Effector memory CD8-positive, alpha-beta T cell (primary cell): ENCODE data around the gene ADGRG1.
A peak's percentile ranks its signal among the peaks of the same experiment; 100 is the strongest.
"Not testable (repeated sequence)": the region's sequence is repeated elsewhere in the genome, so short reads cannot be mapped to it uniquely, and the experiment has no call there.

Source experiments
- ATAC-seq: fragments of 150-1000 bp; cut with Tn5 transposase; replicated peaks from 2 replicates; pipeline ENCODE4 v1.10.0; 2021; ENCODE audit warnings: mild to moderate bottlenecking, moderate library complexity
- DNase-seq, 3 experiments: peaks; one replicate each; pipeline ENCODE4 v3.0.0; 2021
- H3K27ac Mint-ChIP-seq, 2 donors: one replicate each; pipeline ENCODE4 v1.8.0; 2022; ENCODE audit warnings: mild to moderate bottlenecking in 2 of 2, mixed read lengths in 2 of 2, moderate library complexity in 2 of 2
- H3K27me3 Mint-ChIP-seq, 2 donors: one replicate each; pipeline ENCODE4 v1.8.0; 2022; ENCODE audit warnings: mixed read lengths in 2 of 2
- H3K36me3 Mint-ChIP-seq: one replicate; pipeline ENCODE4 v1.8.0; 2022; ENCODE audit warnings: mild to moderate bottlenecking, moderate library complexity, mixed read lengths; ENCODE audit not compliant: insufficient read depth
- H3K4me1 Mint-ChIP-seq, 2 donors: one replicate each; pipeline ENCODE4 v1.8.0; 2022; ENCODE audit warnings: low read depth in 2 of 2, mixed read lengths in 2 of 2
- H3K4me3 Mint-ChIP-seq, 2 donors: one replicate each; pipeline ENCODE4 v1.8.0; 2022; ENCODE audit warnings: mild to moderate bottlenecking in 2 of 2, mixed read lengths in 2 of 2, moderate library complexity in 2 of 2
- H3K9me3 Mint-ChIP-seq, 2 donors: one replicate each; pipeline ENCODE4 v1.8.0; 2022; ENCODE audit warnings: mixed read lengths in 2 of 2

Gene ADGRG1

DNA sequence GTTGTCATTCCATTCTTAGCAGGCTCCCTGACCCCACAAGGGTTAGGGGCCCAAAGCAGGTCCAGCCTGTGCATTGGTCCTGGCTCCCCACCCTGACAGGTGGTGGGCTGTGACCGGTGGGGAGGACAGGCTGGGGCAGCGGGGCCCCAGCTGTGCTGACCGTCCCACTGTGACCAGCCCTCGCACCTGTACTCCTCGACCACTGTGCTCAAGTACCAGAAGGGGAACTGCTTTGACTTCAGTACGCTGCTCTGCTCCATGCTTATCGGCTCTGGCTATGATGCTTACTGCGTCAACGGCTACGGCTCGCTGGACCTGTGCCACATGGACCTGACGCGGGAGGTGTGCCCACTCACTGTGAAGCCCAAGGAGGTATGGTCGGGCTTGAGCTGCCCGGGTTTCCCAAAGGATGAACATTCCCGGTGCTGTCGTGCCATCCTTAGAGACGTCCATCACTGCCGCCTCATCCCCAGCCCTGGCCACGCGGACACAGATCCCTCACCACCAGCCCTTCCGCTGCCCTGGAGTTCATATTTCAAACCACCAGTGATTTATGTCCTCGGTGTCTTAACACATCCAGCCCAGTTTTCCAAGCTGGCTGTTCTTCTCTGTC lies 73.4 kb downstream of the ADGRG1 start:
- peaks cover 4 to 6% of the 10 kb centered on the region in 2 donors for H3K27me3 Mint-ChIP-seq
- H3K4me1 Mint-ChIP-seq = peaks cover 0 to 2% of the 10 kb centered on the region in 2 donors
- ATAC-seq (no peak), DNase-seq (no peak)
- H3K36me3 Mint-ChIP-seq = peaks cover 7% of the 10 kb centered on the region
- no peak overlapping the region for H3K4me3 Mint-ChIP-seq
- no peak overlapping the region for H3K27ac Mint-ChIP-seq
- peaks cover 0 to 3% of the 10 kb centered on the region in 2 donors for H3K9me3 Mint-ChIP-seq

DNA sequence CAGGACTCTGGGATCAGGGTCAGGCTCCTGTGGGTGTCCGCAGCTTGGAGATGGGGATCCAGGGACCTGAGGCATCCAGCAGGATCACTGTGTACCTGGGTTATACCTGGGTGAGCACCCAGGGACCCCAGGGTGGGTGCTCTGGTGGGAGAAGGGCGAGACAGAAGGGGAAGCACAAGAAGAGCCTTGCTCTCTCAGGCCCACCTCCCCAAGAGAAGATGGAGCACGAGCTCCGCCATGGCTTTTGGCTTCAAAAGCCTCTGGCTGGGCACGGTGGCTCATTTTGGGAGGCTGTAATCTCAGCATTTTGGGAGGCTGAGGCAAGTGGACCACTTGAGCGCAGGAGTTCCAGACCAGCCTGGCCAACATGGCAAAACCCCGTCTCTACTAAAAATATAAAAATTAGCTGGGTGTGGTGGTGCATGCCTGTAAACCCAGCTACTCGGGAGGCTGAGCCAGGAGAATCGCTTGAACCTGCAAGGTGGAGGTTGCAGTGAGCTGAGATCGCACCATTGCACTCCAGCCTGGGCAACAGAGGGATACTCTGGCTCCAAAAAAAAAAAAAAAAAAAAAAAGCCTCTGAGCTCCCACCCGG lies 75.1 kb downstream of the ADGRG1 start:
- H3K4me3 Mint-ChIP-seq = no peak overlapping the region
- H3K27me3 Mint-ChIP-seq = peaks cover 16 to 23% of the 10 kb centered on the region in 2 donors
- H3K9me3 Mint-ChIP-seq = peaks cover 0 to 4% of the 10 kb centered on the region in 2 donors
- H3K36me3 Mint-ChIP-seq = peaks cover 7% of the 10 kb centered on the region
- H3K4me1 Mint-ChIP-seq = peaks cover 0 to 2% of the 10 kb centered on the region in 2 donors
- DNase-seq (no peak), ATAC-seq (no peak)
- no peak overlapping the region for H3K27ac Mint-ChIP-seq

DNA sequence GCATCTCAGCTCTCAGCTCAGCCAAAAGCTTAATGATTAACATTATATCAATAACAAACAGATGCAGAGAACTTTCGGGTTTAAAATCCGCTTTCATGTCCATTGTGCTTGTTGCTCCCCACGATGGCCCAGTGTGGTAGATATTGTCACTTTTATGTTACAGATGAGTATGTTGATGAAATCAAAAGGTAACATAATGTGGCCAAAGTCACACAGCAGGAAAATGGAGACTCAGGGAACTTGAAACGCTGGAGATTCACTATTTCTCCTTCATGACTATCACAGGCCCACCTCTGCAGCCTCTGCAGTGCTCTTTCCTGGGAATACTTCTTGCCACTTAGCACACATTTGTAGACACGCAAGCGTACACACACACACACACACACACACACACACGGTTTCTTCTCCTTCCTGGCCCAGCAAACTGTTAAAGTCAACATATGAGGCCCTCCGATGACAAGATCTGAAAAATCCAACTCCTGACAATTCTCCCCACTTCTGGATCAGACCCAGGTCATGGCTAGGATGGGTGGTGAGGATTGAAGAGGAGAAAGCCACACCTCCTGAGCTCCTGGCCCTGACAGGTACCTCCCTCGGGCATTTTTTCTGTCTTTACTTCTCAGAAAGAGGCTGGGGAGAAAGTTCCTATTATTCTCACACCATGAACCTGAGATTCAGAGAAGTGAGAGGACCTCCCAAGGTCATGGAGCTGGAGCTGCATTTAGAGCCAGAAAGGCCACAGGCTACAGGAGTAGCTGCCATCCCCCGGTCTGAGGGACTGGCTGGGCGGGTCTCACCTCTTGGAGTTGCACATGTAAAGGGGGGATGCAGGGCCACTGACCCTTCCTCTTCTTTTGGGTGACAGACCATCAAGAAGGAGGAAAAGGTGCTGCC lies 75.8 kb downstream of the ADGRG1 start:
- Mint-ChIP-seq H3K4me3 (no peak overlapping the region), H3K27me3 (peaks cover 17 to 24% of the 10 kb centered on the region in 2 donors), H3K9me3 (peaks cover 0 to 4% of the 10 kb centered on the region in 2 donors), H3K27ac (no peak overlapping the region), H3K4me1 (peaks cover 0 to 2% of the 10 kb centered on the region in 2 donors), H3K36me3 (peaks cover 7% of the 10 kb centered on the region)
- DNase-seq = no peak
- no peak for ATAC-seq

DNA sequence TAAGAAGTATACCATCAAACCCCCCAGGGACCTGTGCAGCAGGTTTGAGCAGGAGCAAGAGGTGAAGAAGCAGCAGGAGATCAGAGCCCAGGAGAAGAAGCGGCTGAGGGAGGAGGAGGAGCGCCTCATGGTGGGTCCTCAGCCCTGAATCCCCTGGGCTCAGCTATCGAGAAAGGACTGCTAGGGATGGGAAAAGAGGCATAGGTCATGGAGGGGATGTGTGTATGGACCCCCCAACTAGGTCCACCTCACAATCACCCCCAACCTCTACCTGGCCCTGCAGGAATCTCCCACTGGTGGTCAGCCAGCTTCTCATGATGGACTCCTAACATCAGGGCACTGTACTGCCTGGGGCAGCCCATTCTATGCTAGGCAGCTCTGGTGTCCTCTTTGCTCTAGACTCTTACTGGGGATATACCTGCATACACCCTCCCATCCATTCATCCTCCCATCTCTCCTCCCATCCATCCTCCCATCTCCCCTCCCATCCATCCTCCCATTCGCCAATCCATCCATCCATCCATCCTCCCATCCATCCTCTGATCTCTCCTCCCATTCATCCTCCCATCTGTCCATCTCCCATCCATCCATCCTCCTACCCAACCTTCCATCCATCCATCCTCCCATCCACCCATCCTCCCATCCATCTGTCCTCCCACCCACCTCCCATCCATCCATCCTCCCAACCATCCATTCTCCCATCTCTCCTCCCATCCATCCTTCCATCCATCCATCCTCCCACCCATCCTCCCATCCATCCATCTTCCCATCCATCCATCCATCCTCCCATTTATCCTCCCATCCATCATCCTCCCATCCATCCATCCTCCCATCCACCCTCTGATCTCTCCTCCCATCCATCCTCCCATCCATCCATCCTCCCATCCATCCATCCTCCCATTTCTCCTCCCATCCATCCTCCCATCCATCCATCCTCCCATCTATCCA lies 76.7 kb downstream of the ADGRG1 start:
- H3K4me3 Mint-ChIP-seq = no peak overlapping the region
- H3K4me1 Mint-ChIP-seq = no peaks in the 10 kb centered on the region
- H3K27me3 Mint-ChIP-seq = peaks cover 17 to 24% of the 10 kb centered on the region in 2 donors
- ATAC-seq = no peak
- DNase-seq = no peak
- peaks cover 7% of the 10 kb centered on the region for H3K36me3 Mint-ChIP-seq
- peak overlapping the region in 1 of 2 donors; percentile 25 for H3K27ac Mint-ChIP-seq
- peaks cover 0 to 4% of the 10 kb centered on the region in 2 donors for H3K9me3 Mint-ChIP-seq

DNA sequence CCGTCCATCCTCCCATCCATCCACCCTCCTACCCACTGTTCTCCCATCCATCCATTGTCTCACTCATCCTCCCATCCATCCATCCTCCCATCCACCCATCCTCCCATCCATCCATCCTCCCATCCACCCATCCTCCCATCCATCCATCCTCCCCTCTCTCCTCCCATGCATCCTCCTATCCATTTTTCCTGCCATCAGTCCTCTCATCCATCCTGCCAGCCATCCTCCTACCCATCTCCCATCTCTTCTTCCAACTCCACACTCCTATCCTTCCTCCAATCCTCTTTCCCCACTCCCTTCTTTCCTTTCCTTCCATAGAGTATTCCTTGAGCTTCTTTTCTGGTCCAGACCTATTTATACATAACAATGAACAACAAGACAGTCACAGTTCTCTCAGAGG lies 78.3 kb downstream of the ADGRG1 start:
- DNase-seq (no peak), ATAC-seq (no peak)
- no peak overlapping the region for H3K27ac Mint-ChIP-seq
- H3K4me1 Mint-ChIP-seq = no peaks in the 10 kb centered on the region
- peaks cover 0 to 4% of the 10 kb centered on the region in 2 donors for H3K9me3 Mint-ChIP-seq
- no peak overlapping the region for H3K4me3 Mint-ChIP-seq
- peaks cover 17 to 24% of the 10 kb centered on the region in 2 donors for H3K27me3 Mint-ChIP-seq
- peaks cover 7% of the 10 kb centered on the region for H3K36me3 Mint-ChIP-seq

DNA sequence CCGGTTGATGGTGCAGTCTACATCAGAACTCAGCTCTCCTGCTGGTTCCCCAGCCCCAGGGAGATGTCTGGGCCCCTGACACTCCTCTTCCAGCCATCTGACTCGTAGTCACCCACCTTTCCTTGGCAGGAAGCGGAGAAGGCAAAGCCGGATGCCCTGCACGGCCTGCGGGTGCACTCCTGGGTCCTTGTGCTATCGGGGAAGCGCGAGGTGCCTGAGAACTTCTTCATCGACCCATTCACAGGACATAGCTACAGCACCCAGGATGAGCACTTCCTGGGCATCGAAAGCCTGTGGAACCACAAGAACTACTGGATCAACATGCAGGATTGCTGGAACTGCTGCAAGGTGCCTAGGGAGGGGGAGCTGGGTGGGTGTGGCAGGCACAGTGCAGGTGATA lies 78.9 kb downstream of the ADGRG1 start:
- ATAC-seq = no peak
- Mint-ChIP-seq H3K9me3 (peaks cover 0 to 4% of the 10 kb centered on the region in 2 donors), H3K27me3 (peaks cover 17 to 24% of the 10 kb centered on the region in 2 donors), H3K4me1 (no peaks in the 10 kb centered on the region), H3K27ac (no peak overlapping the region), H3K36me3 (peaks cover 7% of the 10 kb centered on the region), H3K4me3 (no peak overlapping the region)
- no peak for DNase-seq

DNA sequence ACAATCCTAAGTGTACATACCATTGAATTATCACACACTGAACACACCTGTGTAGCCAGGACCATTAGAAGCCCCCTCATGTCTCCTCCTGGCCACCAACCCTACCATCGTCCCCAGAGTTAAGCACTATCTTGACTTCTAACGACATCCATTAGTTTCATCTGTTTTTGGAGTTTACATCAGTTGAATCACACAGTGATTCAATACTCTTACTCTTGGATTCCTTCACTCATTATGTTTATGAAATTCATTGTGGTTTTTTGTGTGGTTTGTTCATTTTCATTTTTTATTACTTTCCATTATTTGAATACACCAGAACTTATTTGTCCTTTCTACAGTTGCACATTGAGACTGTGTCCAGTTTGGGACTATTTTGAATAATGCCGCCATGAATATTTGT lies 79.7 kb downstream of the ADGRG1 start:
- Mint-ChIP-seq H3K36me3 (peaks cover 7% of the 10 kb centered on the region), H3K4me3 (no peak overlapping the region), H3K9me3 (peaks cover 0 to 4% of the 10 kb centered on the region in 2 donors), H3K4me1 (no peaks in the 10 kb centered on the region), H3K27ac (no peak overlapping the region), H3K27me3 (peaks cover 17 to 24% of the 10 kb centered on the region in 2 donors)
- DNase-seq (no peak), ATAC-seq (no peak)

DNA sequence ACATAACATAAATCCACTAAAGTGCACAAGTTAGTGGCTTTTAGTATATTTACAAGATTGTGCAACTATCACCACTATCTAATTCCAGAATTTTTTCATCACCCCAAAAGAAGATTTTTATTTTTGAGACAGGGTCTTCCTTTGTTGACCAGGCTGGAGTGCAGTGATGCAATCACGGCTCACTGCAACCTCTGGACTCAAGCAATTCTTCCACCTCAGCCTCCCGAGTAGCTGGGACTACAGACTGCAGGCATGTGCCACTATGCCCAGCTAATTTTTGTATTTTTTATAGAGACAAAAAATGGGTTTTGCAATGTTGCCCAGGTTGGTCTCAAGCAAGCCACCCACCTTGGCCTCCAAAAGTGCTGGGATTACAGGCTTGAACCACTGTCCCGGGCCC lies 81.2 kb downstream of the ADGRG1 start:
- no peak for DNase-seq
- H3K27me3 Mint-ChIP-seq = peaks cover 17 to 24% of the 10 kb centered on the region in 2 donors
- peaks cover 0 to 4% of the 10 kb centered on the region in 2 donors for H3K9me3 Mint-ChIP-seq
- H3K36me3 Mint-ChIP-seq = peaks cover 5% of the 10 kb centered on the region
- no peak overlapping the region for H3K27ac Mint-ChIP-seq
- ATAC-seq = no peak
- H3K4me1 Mint-ChIP-seq = no peaks in the 10 kb centered on the region
- no peak overlapping the region for H3K4me3 Mint-ChIP-seq

DNA sequence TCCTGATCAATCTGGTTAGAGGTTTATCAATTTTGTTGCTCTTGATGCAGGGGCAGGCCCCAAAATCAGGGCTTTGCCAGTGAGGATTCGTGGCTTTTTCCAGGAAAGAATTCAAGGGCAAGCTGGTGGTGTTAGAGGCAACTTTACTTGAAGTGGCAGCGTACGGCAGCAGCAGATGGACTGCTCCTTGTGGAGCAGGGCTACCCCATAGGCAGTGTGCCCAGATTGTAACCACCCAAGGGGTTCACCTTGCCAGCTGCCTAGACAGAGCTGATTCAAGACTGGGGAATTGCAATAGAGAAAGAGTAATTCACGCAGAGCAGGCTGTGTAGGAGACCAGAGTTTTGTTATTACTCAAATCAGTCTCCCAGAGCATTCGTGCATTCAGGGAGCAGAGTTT lies 82.9 kb downstream of the ADGRG1 start:
- H3K27me3 Mint-ChIP-seq = peaks cover 17 to 24% of the 10 kb centered on the region in 2 donors
- ATAC-seq (no peak), DNase-seq (no peak)
- no peaks in the 10 kb centered on the region for H3K4me1 Mint-ChIP-seq
- peaks cover 0 to 3% of the 10 kb centered on the region in 2 donors for H3K9me3 Mint-ChIP-seq
- H3K4me3 Mint-ChIP-seq = no peak overlapping the region
- no peak overlapping the region for H3K27ac Mint-ChIP-seq
- peaks cover 3% of the 10 kb centered on the region for H3K36me3 Mint-ChIP-seq

DNA sequence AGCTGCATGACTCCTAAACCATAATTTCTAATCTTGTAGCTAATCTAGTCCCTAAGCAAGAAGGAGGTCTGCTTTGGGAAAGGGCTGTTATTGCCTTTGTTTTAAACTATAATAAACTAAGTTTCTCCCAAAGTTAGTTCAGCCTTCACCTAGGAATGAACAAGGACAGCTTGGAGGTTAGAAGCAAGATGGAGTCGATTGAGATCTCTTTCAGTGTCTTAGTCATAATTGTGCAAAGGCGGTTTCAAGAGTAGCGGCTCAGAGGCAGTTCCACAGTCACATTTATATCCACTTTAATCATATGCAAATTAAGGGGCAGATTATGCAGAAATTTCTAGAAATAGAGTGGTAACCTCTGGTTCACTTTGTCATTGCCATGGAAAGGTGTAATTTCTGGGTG lies 83.6 kb downstream of the ADGRG1 start:
- H3K4me1 Mint-ChIP-seq = no peaks in the 10 kb centered on the region
- DNase-seq (no peak), ATAC-seq (no peak)
- no peaks in the 10 kb centered on the region for H3K9me3 Mint-ChIP-seq
- H3K4me3 Mint-ChIP-seq = no peak overlapping the region
- H3K27ac Mint-ChIP-seq = no peak overlapping the region
- peaks cover 11 to 24% of the 10 kb centered on the region in 2 donors for H3K27me3 Mint-ChIP-seq
- H3K36me3 Mint-ChIP-seq = no peaks in the 10 kb centered on the region

DNA sequence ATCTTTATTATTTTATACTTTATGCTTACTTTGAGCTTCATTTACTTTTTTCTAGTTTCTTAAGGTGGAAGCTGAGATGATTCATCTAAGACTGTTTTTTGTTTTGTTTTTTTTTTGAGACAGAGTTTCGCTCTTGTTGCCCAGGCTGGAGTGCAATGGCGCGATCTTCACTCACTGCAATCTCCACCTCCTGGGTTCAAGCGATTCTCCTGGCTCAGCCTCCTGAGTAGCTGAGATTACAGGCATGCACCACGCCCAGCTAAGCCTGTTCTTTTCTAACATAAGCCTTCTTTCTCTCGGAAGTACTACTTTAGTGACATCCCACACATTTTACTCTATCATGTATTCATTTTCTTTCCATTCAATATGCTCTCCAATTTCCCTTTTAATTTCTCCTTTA lies 84.1 kb downstream of the ADGRG1 start:
- not testable (repeated sequence) for H3K4me1 Mint-ChIP-seq, H3K27ac Mint-ChIP-seq, H3K36me3 Mint-ChIP-seq, ATAC-seq, H3K9me3 Mint-ChIP-seq, H3K4me3 Mint-ChIP-seq, DNase-seq
- peaks cover 7 to 19% of the 10 kb centered on the region in 2 donors for H3K27me3 Mint-ChIP-seq

DNA sequence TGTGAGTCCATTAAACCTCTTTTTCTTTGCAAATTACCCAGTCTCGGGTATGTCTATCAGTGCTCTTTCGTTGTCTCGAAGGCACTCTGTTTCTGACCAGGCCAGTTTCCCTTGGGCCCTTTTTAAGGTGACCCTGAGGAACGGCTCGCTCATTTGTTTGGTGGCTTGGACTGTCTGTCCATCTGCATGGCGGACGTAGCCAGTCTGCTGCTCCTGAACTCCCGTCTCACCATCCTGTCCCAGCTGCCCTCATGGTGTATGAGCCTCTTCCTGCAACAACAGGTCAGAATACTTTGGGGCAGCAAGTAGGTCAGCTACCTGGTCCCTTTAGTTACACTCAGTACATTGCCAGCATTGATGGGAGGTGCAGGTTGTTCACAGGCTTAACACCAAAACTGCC lies 85.2 kb downstream of the ADGRG1 start:
- Mint-ChIP-seq H3K9me3 (no peaks in the 10 kb centered on the region), H3K4me1 (no peaks in the 10 kb centered on the region), H3K36me3 (no peaks in the 10 kb centered on the region), H3K27ac (no peak overlapping the region), H3K4me3 (no peak overlapping the region), H3K27me3 (peaks cover 0 to 9% of the 10 kb centered on the region in 2 donors)
- DNase-seq (no peak), ATAC-seq (no peak)

DNA sequence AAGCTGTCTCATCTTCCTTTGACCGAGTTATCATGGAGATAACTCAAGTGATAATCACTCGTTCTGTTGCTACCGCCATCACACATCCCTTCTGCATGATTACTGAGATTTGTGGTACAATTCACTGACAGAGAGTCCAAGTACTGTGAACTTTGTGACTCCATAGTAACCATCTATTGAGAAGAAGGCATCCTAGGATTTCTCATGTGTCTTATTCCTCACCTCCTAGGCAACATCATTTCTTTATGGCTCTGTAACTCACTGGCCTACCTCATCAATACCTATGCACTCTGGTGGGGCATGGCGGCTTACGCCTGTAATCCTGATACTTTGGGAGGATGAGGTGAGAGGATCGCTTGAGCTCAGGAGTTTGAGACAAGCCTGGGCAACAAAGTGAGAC lies 85.6 kb downstream of the ADGRG1 start:
- ATAC-seq = no peak
- Mint-ChIP-seq H3K27ac (no peak overlapping the region), H3K27me3 (peaks cover 0 to 9% of the 10 kb centered on the region in 2 donors), H3K4me1 (no peaks in the 10 kb centered on the region), H3K4me3 (no peak overlapping the region), H3K36me3 (no peaks in the 10 kb centered on the region), H3K9me3 (no peaks in the 10 kb centered on the region)
- no peak for DNase-seq
